Measurements from ENCODE around the gene POGLUT3. TPM values are rescaled to one million over a fixed set of nuclear protein-coding genes. Genes with fewer than 3 reads are reported as not detected.

The POGLUT3 gene, protein sequence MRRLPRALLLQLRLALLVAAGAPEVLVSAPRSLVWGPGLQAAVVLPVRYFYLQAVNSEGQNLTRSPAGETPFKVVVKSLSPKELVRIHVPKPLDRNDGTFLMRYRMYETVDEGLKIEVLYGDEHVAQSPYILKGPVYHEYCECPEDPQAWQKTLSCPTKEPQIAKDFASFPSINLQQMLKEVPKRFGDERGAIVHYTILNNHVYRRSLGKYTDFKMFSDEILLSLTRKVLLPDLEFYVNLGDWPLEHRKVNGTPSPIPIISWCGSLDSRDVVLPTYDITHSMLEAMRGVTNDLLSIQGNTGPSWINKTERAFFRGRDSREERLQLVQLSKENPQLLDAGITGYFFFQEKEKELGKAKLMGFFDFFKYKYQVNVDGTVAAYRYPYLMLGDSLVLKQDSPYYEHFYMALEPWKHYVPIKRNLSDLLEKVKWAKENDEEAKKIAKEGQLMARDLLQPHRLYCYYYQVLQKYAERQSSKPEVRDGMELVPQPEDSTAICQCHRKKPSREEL
- total RNA-seq (2014; rRNA removed; shearing (Covaris generic)) = 19.7 and 22.0 TPM in 2 replicates

DNA sequence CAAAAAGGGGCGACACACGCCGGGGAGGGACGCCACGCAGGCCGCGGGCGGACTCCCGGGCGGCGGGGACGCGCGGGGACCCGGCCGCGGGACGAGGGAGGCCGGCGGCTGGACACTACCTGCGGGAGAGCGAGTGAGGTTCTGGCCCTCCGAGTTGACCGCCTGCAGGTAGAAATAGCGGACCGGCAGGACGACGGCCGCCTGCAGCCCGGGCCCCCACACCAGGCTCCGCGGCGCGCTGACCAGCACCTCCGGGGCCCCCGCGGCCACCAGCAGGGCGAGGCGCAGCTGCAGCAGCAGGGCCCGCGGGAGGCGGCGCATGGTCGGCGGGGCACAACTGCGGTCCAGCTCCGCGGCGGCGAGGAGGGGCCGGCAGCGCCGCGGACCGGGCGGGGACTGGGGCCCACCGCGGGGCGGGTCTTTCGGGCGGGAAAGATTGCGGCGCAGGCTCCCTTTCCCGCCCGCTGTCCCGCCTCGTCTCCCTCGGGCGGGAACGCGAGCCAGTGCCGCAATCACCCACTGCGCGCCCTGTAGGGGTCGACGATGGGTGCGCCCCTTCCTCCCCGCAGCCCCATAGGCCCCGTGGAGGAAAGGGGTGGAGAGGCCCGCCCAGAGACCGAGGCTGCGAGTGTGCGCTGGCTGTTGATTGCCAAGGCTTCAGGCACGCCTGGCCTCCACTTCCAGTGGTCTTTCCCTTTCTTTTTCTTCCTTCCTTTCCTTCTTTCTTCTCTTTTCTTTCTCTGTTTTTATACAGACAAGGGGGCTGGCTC is at the start of gene POGLUT3:
Gene POGLUT3 (minus strand): TSS at position 339 of the 770 bp plus-strand sequence. CDS start 18 bp downstream, at position 321.

DNA sequence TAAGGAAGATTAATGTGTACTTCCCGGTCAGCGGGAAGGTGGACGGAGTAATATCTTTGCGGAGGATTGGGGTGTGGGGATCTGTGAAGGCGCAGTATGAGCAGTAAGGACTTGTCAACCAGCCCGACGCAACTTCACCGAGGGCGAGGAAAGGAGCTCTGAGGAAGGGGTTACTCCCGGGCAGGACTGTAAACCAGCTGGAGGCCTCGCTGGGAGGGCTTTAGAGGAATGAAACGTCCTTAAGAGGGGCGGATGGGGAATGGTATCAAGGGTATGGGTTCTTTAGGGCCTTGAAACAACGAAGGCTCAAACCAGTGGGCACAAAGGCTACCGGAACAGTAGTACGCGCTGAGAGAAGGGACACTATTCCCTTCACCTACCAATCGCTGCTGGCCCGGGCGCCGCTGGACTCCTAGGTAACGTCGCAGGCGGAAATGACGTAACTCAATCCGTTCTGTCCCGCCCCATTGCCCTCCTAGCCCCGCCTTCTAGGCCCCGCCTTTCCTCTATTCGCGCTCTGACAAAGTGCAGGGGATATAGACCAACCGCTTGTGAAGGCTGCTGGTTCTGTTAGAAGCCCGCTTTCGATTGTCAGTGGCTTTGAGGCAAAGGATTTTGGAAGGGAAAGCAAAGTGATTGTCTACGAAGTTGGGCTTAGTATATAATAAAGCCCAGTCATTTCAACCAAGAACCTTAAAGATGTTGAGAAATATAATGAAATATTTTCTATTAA is 30.9 kb downstream of the POGLUT3 start, which contains the start of gene C11orf65:
Gene C11orf65 (minus strand): TSS at position 439 of the 733 bp plus-strand sequence. CDS start 5,970 bp downstream, outside the sequence.

Other genes with a start within 250 kb of the POGLUT3 start
- gene C11orf65, start 30.9 kb downstream of the POGLUT3 start, total RNA-seq (2014; rRNA removed; shearing (Covaris generic)) = 0.23 and 0.58 TPM in 2 replicates
- 0.13 and 0.15 TPM in 2 replicates for gene EXPH5, start 95.4 kb upstream of the POGLUT3 start, total RNA-seq (2014; rRNA removed; shearing (Covaris generic))
- 33.7 and 36.6 TPM in 2 replicates for gene DDX10, start 166.7 kb upstream of the POGLUT3 start, total RNA-seq (2014; rRNA removed; shearing (Covaris generic))

All from A375 (cell line).